Stimulated activated CD8-positive, alpha-beta memory T cell treated with anti-CD3 and anti-CD28 coated beads, Interleukin-7, amount 100 ng/mL, for 48 hours (primary cell): ENCODE data around the gene PRKCE.

Experiments
- DNase-seq, 2 donors: peaks; one replicate each; pipeline ENCODE4 v3.0.0-alpha.2; 2020; ENCODE audit warnings: low read depth in 1 of 2; ENCODE audit errors: extremely low read depth in 1 of 2

The PRKCE gene

DNA sequence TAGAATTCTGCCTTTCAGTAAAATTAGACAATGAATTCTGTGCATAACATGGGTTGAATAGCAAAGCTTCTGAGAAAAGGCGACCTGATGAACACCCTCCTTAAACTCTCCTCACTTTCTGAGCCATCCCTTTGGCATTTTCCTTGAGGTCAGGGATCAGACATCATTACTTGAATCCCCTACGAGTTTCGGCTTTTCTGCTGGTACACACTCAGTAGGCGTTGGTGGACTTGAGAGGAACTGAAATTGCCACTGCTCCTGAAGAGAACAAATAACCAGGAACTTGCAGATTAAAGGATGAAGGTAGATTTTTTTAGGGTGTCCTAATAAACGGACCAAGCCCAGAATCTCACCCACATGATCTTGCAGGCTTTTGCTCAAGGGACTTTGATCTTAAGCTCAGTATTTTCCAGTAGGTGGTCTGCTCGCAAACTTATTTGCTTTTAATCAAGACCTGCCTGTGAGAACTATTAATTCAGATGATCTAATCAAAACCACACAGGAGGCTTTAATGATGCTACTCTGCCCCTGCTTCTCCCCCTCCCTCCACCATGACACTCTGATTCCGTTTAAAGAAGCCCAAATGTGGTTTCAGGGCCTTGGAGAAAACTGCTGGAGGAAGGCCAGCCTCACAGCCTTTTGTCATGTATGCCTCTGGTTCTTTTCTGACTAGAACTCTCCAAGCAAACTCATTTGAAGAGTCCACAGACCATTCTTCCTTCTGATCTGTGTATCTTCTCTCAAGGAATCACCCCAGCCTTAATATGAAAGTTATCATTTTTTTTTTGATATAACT, 124.9 kb downstream of the PRKCE start:
- DNase-seq, result no peak

GRCh38 chr2:45777996-45778719, 126.7 kb downstream of the PRKCE start:
- DNase-seq, result no peak

- peak; percentile 19 to 30 for DNase-seq
Measured at GRCh38 chr2:45778720-45779171, 127.3 kb downstream of the PRKCE start.

- DNase-seq, result no peak
Measured at GRCh38 chr2:45780541-45781463, 129.3 kb downstream of the PRKCE start.

DNA sequence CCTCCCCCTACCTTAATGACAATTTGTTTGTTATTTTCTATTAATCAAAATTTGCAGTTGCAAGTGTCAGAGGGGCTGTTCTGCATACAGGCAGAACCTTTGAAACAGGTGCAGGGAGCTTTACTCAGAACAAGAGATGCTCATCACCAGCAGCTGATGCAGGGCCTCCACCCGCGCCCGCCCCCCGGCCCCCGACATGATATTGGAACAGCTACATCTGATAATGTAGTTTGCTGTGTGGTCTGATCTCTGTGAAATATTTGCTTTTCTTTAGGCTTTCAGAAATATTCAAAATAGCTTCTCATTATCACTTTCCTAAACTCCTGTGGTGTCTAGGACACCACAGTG, 130.0 kb downstream of the PRKCE start:
- DNase-seq, result no peak

- DNase-seq, result no peak
Measured at GRCh38 chr2:45782436-45782835, 131.0 kb downstream of the PRKCE start.

DNA sequence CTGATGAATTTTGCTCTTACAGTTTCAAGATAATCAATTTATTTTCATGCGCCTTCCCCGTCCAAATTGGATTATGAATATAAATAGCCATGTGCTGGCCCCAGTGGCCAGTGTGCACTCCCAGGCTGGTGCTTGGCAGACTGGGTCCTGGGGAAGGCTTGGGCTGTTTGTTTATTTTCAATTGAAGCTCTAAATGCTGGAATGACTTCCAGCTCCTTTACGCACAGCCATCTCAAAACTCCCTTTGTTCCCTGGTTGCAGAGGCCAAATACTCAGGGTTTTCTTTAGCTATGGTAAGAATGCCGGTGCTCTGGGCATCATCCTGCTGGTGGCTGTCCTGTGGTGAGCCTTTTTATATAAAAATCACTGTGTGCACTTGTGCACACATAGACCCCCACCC, 131.5 kb downstream of the PRKCE start:
- no peak for DNase-seq

GRCh38 chr2:45786030-45786835, 134.8 kb downstream of the PRKCE start:
- no peak for DNase-seq

DNA sequence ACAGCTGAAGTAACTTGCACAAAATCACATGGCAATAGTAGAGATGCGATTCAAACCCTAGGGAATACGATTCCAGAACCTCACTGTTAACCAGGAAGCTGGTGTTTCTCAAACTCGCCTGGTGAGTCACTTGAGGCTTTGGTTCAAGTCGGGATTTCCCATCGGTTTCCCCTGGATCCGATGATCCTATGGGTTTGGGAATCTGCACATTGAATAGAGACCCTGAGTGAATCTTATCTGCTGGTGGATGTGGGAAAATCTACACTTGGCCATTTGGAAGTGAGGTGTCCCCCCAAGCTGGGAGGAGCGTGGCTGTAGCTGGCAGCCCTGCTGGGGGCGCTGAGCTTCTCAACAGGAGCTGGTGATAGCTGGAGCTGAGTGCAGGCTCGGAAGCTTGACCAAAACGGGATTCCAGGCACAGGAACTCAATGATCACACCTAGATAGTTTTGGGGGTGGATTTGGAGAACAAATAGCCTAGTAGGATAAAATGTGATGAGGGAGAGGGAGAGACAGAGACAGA, 135.4 kb downstream of the PRKCE start:
- no peak for DNase-seq

- no peak for DNase-seq
Measured at GRCh38 chr2:45788401-45788800, 136.9 kb downstream of the PRKCE start.

GRCh38 chr2:45789317-45789716, 137.8 kb downstream of the PRKCE start:
- DNase-seq, result no peak

- DNase-seq, result no peak
Measured at GRCh38 chr2:45789961-45790723, 138.7 kb downstream of the PRKCE start.

GRCh38 chr2:45793305-45793962, 142.0 kb downstream of the PRKCE start:
- no peak for DNase-seq

- no peak for DNase-seq
Measured at GRCh38 chr2:45794134-45794617, 142.7 kb downstream of the PRKCE start.

- DNase-seq, result no peak
Measured at GRCh38 chr2:45796500-45796899, 145.0 kb downstream of the PRKCE start.

DNA sequence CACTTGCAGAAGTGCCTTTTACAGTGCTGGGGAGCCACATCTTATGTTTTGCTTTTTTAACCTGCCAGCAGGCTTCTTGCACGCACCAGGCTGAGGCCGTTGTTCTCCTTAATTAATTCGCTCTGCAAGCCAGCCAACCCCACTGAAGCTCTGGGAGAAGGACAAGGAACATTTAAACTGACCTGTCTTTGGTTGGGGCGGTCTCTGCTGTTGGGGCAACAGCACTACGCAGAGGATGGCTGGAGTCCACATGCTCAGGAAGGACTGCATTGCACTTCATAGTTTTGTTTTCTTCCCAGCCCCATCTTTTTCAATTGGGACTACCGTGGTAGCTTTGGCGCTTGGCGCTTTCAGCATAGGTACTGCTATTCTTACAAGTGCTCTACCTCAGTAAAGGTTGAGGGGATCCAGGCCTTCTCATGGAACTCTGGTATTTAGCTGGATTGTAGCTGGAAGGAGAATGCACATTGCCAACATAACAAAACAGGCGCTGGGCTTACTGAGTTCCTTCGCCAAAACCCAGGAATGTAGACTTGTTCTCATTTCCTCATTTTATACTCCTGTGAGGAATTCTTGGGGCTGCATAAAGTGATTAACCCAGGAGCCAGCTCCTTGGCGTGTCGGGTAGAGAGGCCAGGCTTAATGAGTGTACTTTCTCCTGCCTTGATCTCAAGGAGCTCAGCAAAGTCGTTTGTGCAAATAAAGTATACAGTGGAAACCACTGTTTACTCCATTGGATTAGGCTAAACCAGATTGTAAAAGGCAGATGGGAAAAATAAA, 146.2 kb downstream of the PRKCE start:
- DNase-seq, result no peak

DNA sequence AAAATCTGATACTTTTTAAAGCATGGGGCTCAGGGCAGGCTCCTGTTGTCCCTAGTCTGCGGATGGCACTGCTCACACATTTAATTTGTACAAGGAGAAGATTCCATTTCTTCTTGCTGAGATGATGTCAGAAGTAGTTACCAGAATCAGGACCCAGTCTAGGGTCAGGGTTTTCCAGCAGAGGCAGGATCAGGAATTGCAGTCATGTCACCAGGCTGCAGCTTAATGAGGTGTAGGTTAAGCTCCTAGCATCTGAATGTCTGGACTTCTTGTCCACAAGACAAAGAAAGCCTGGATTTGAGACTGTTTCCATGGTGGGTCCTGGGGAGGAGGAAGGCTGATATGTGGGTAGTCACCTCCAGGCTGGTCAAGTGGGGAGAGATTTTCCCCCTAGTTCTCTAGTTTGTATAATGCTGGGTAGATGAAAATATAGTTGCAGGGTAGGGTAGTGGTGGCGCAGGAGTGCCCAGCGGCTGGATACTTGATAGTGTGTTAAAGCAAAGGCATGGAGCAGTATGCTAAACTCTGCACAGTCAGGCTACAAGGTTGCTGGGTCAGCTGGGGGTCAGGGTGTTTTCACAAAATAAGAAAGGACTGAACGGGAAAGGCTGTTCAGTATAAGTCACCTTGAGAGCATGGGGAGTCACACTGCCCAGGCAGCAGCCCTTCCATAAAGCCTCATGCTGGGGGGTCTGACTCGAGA, 148.4 kb downstream of the PRKCE start:
- DNase-seq, result no peak
